ENCODE measurements around the gene RAB12.
"Not testable (repeated sequence)": the region's sequence is repeated elsewhere in the genome, so short reads cannot be mapped to it uniquely, and the experiment has no call there.

Gene RAB12

GRCh38 chr18:8562070-8562469 lies 47.2 kb upstream of the RAB12 start:
- no peak for TF ChIP-seq EZH2phosphoT487 (IDR thresholded peaks at IDR 0.05; ENCODE audit: borderline replicate concordance, low read length)
- no peak for TF ChIP-seq CTCF (IDR thresholded peaks at IDR 0.05; ENCODE audit: low read depth, low read length, poor library complexity, severe bottlenecking)
- H3K4me1 ChIP-seq (ENCODE audit: control insufficient read depth, low read length): no peaks in the 10 kb centered on the region
- H3K9me2 ChIP-seq (replicated peaks; ENCODE audit: control insufficient read depth, low read length): no peaks in the 10 kb centered on the region
- no peak overlapping the region for H3K27ac ChIP-seq (ENCODE audit: low read depth, low read length)
- H3K4me2 ChIP-seq (ENCODE audit: low read length): no peak overlapping the region
- H4K20me1 ChIP-seq (ENCODE audit: control insufficient read depth, insufficient read depth, low read depth, low read length): no peaks in the 10 kb centered on the region
- no peaks in the 10 kb centered on the region for H3K79me2 ChIP-seq (ENCODE audit: control insufficient read depth, low read length)
- no peaks in the 10 kb centered on the region for H3K36me3 ChIP-seq (ENCODE audit: control insufficient read depth, low read length)
- H3K27me3 ChIP-seq (ENCODE audit: control insufficient read depth, low read length): 0 out of 2 replicates have a peak, but pooled peaks cover 3% of the 10 kb centered on the region
- H3F3A ChIP-seq (ENCODE audit: control insufficient read depth, insufficient read depth): no peaks in the 10 kb centered on the region
- H3K9me3 ChIP-seq (ENCODE audit: control insufficient read depth, insufficient read depth, low read length): no peaks in the 10 kb centered on the region
- H3K4me3 ChIP-seq (ENCODE audit: low read length): no peak overlapping the region

GRCh38 chr18:8562919-8563318 lies 46.3 kb upstream of the RAB12 start:
- Histone ChIP-seq H3K4me2 (ENCODE audit: low read length) (no peak overlapping the region), H3K79me2 (ENCODE audit: control insufficient read depth, low read length) (no peaks in the 10 kb centered on the region), H3K4me3 (ENCODE audit: low read length) (no peak overlapping the region), H3K27ac (ENCODE audit: low read depth, low read length) (no peak overlapping the region), H3K9me3 (ENCODE audit: control insufficient read depth, insufficient read depth, low read length) (no peaks in the 10 kb centered on the region), H3K27me3 (ENCODE audit: control insufficient read depth, low read length) (0 out of 2 replicates have a peak, but pooled peaks cover 3% of the 10 kb centered on the region), H3F3A (ENCODE audit: control insufficient read depth, insufficient read depth) (no peaks in the 10 kb centered on the region), H4K20me1 (ENCODE audit: control insufficient read depth, insufficient read depth, low read depth, low read length) (no peaks in the 10 kb centered on the region), H3K36me3 (ENCODE audit: control insufficient read depth, low read length) (no peaks in the 10 kb centered on the region), H3K4me1 (ENCODE audit: control insufficient read depth, low read length) (no peaks in the 10 kb centered on the region), H3K9me2 (replicated peaks; ENCODE audit: control insufficient read depth, low read length) (no peaks in the 10 kb centered on the region)
- no peak for TF ChIP-seq CTCF (IDR thresholded peaks at IDR 0.05; ENCODE audit: low read depth, low read length, poor library complexity, severe bottlenecking)
- no peak for TF ChIP-seq EZH2phosphoT487 (IDR thresholded peaks at IDR 0.05; ENCODE audit: borderline replicate concordance, low read length)

- Histone ChIP-seq H3K27me3 (ENCODE audit: control insufficient read depth, low read length) (no peaks in the 10 kb centered on the region), H3K9me3 (ENCODE audit: control insufficient read depth, insufficient read depth, low read length) (no peaks in the 10 kb centered on the region), H3K79me2 (ENCODE audit: control insufficient read depth, low read length) (no peaks in the 10 kb centered on the region), H3K9me2 (replicated peaks; ENCODE audit: control insufficient read depth, low read length) (no peaks in the 10 kb centered on the region), H3K4me2 (ENCODE audit: low read length) (no peak overlapping the region), H3K4me1 (ENCODE audit: control insufficient read depth, low read length) (no peaks in the 10 kb centered on the region), H3K4me3 (ENCODE audit: low read length) (no peak overlapping the region), H4K20me1 (ENCODE audit: control insufficient read depth, insufficient read depth, low read depth, low read length) (no peaks in the 10 kb centered on the region), H3F3A (ENCODE audit: control insufficient read depth, insufficient read depth) (no peaks in the 10 kb centered on the region), H3K27ac (ENCODE audit: low read depth, low read length) (no peak overlapping the region), H3K36me3 (ENCODE audit: control insufficient read depth, low read length) (no peaks in the 10 kb centered on the region)
- TF ChIP-seq EZH2phosphoT487 (IDR thresholded peaks at IDR 0.05; ENCODE audit: borderline replicate concordance, low read length) (no peak), CTCF (IDR thresholded peaks at IDR 0.05; ENCODE audit: low read depth, low read length, poor library complexity, severe bottlenecking) (no peak)
Observed at GRCh38 chr18:8571399-8571798, 37.8 kb upstream of the RAB12 start.

GRCh38 chr18:8573766-8574165 lies 35.5 kb upstream of the RAB12 start:
- H3F3A ChIP-seq (ENCODE audit: control insufficient read depth, insufficient read depth); H3K79me2 ChIP-seq (ENCODE audit: control insufficient read depth, low read length); H3K9me2 ChIP-seq (replicated peaks; ENCODE audit: control insufficient read depth, low read length): not testable (repeated sequence)

More at GRCh38 chr18:8573766-8574165, 35.5 kb upstream of the RAB12 start:
- H3K27ac ChIP-seq (ENCODE audit: low read depth, low read length); H4K20me1 ChIP-seq (ENCODE audit: control insufficient read depth, insufficient read depth, low read depth, low read length); H3K9me3 ChIP-seq (ENCODE audit: control insufficient read depth, insufficient read depth, low read length); H3K27me3 ChIP-seq (ENCODE audit: control insufficient read depth, low read length); H3K36me3 ChIP-seq (ENCODE audit: control insufficient read depth, low read length); H3K4me2 ChIP-seq (ENCODE audit: low read length); H3K4me1 ChIP-seq (ENCODE audit: control insufficient read depth, low read length); H3K4me3 ChIP-seq (ENCODE audit: low read length): not testable (repeated sequence)

Data from DOHH2 (cell line).